ENCODE data around the gene FAAH2. TPM values are rescaled to one million over a fixed set of nuclear protein-coding genes. Genes with fewer than 3 reads are reported as not detected.

FAAH2 gene
- total and polyA plus RNA-seq, 9 of the 15 experiments (the other 6 are each of a cell fraction or from before 2014, with no cell fraction given): 0.07 to 1.1 (median 0.47) TPM

GRCh38 chrX:57364145-57364544 is 77.6 kb downstream of the FAAH2 start:
- POLR2A ChIA-PET: no interaction called here
- Histone ChIP-seq H3K27me3 (ENCODE audit: control insufficient read depth in 2 of 2, insufficient read depth in 2 of 2, low read length in 2 of 2) (no peaks in the 10 kb centered on the region), H3K36me3 (ENCODE audit: control insufficient read depth, insufficient read depth, low read length) (no peaks in the 10 kb centered on the region), H3K9me3 (replicated peaks; ENCODE audit: control insufficient read depth, insufficient read depth, low read depth, low read length) (no peaks in the 10 kb centered on the region), H3K79me2 (ENCODE audit: control insufficient read depth, insufficient read depth, low read length) (no peaks in the 10 kb centered on the region), H3K4me3 (no peak overlapping the region), H3K9ac (ENCODE audit: insufficient read depth in 1 of 2, low read depth in 2 of 2, low read length in 2 of 2) (no peak overlapping the region), H3K4me1 (replicated peaks in 1 of 2; ENCODE audit: control insufficient read depth in 2 of 2, insufficient read depth in 2 of 2, low read length in 2 of 2) (no peaks in the 10 kb centered on the region), H3K4me2 (ENCODE audit: insufficient read depth, low read length) (no peak overlapping the region), H3K9me1 (ENCODE audit: control insufficient read depth, insufficient read depth, low read length) (no peaks in the 10 kb centered on the region), H4K20me1 (replicated peaks; ENCODE audit: control insufficient read depth, insufficient read depth, low read length) (no peaks in the 10 kb centered on the region), H3K27ac (ENCODE audit: extremely low read depth, low read depth, low read length) (no peak overlapping the region), H2AFZ (ENCODE audit: low read depth, low read length) (no peak overlapping the region)
- intact Hi-C loops (cut with micrococcal nuclease): no loop called here
- ATAC-seq (no peak), FAIRE-seq (no peak), DNase-seq (ENCODE audit: extremely low read depth in 1 of 4, low spot score in 3 of 4) (no peak)
- BruUV-seq (replicated peaks): no TSS peak
- in situ Hi-C loops (cut with MboI): no loop called here
- no peak for TF ChIP-seq MGA (IDR thresholded peaks at IDR 0.05)
- 0% methylated on average over 1 of the region's 1 CpG for WGBS (ENCODE audit: insufficient coverage, low coverage, missing lambda C conversion rate)
- CTCF ChIA-PET (ENCODE audit: low intra/inter-chr PET ratio): no interaction called here

All from K562 (cell line).